NOMO-1 (cell line): ENCODE data around the gene ANKH.
"Not testable (repeated sequence)": the region's sequence is repeated elsewhere in the genome, so short reads cannot be mapped to it uniquely, and the experiment has no call there.

Source experiments
- DNase-seq, 2 experiments: peaks; one replicate each; lab custom pipeline; 2025; ENCODE audit not compliant: unreplicated experiment in 2 of 2; lab: John Stamatoyannopoulos, UW

Gene ANKH

GRCh38 chr5:14859150-14859549 is 12.4 kb downstream of the ANKH start:
- no peak for DNase-seq

GRCh38 chr5:14855366-14855765 is 16.2 kb downstream of the ANKH start:
- peak; percentile 43 to 66 for DNase-seq

DNA sequence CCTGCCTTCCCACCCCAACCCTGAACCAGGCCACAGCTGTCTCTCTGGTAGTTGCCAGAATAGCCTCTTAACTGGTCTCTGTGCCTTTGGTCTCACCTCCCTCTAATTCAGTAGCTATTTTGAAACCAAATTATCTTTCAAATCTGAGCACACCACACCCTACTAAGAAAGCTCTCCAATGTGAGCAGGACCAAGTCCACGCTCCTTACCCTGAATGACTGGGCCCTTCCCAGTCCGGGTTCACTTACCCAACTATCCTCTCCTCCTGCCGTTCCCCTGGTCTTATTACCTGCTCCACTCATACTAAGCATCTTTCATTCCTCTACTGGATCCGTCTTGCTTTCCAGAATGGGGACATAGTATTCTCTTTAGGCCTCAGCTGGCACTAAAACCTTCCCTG is 16.8 kb downstream of the ANKH start:
- DNase-seq, result no peak

DNA sequence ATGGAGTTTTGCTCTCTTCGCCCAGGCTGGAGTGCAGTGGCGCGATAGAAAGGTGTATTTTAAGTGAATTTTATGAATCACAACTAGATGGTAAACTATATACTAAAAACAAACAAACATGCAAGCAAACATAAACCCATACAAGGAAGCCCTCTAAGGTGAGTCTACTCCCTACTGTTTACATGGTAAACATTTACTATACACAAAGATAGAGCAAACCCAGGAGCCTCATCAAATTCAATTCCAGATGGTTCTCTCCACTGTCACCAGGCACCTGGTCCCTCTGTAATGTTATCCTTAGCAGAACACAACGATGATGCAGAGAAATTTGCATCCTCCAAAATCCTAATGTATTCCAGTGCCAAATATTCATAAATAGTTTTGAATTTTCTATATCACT is 17.9 kb downstream of the ANKH start:
- no peak for DNase-seq

GRCh38 chr5:14852779-14853178 is 18.8 kb downstream of the ANKH start:
- no peak for DNase-seq

DNA sequence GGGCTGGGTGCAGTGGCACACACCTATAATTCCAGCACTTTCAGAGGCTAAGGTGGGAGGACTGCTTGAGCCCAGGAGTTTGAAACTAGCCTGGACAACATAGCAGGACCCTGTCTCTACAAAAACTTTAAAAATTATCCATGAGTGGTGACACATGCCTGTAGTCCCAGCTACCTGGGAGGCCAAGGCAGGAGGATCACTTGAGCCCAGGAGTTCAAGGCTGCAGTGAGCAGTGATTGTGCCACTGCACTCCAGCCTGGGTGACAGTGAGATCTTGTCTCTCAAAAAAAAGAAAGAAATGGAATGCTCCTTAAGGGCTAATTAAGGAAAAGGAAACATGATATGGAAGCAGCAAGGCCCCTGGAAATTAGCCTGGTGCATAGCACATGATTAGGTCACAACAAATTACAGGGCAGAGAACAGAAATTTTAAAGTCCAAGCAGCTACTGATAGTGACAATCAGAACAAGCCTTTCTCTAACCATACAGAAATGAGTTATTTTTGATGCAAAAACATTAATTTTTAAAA is 19.5 kb downstream of the ANKH start:
- DNase-seq, result no peak

GRCh38 chr5:14851597-14851996 is 20.0 kb downstream of the ANKH start:
- DNase-seq, result peak; percentile 10 to 84

GRCh38 chr5:14851050-14851419 is 20.5 kb downstream of the ANKH start:
- DNase-seq, result no peak

DNA sequence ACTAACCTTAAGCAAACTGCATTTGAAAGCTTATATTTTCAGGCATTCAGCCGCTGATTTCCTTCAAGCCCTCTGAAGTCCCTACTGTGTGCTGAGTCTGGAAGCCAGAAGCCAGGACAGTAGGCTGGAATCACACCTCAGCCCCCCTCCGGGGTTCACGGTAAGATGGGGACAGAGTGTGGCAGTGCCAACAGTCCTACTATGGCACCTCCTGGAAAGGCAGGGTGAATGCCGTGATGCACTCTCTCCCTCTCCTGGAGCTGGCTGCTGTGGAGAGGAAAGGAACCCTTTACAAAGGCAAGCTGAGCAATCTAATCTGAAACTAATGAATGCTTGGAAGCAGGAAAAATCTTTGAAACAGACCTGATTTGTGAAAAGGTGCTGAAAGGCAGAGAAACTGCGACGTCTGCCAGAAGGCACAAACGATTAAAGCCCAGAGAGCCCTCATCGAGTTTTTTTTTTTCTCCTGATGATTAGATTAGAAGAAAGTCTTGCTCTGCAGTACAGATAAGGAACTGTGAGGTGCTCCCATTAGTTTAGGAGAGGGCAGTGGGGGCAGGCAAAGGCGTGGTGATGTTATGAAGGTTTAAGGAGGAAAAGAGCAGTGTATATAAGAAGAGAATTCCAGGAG is 21.0 kb downstream of the ANKH start:
- no peak for DNase-seq

GRCh38 chr5:14849516-14850294 is 21.9 kb downstream of the ANKH start:
- DNase-seq, result peak in 1 of 2 experiments; percentile 24

GRCh38 chr5:14848942-14849341 is 22.6 kb downstream of the ANKH start:
- DNase-seq, result not testable (repeated sequence)

DNA sequence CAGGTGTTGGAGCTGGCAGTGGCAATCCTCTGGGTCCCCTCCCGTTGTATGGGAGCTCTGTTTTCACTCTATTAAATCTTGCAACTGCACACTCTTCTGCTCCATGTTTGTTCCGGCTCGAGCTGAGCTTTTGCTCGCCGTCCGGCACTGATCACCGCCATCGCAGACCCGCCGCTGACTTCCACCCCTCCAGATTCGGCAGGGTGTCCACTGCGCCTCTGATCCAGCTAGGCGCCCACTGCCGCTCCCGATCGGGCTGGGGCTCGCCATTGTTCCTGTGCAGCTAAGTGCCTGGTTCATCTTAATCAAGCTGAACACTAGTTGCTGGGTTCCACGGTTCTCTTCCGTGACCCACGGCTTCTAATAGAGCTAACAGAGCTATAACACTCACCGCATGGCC is 23.2 kb downstream of the ANKH start:
- no peak for DNase-seq

GRCh38 chr5:14847471-14847870 is 24.1 kb downstream of the ANKH start:
- DNase-seq, result no peak

DNA sequence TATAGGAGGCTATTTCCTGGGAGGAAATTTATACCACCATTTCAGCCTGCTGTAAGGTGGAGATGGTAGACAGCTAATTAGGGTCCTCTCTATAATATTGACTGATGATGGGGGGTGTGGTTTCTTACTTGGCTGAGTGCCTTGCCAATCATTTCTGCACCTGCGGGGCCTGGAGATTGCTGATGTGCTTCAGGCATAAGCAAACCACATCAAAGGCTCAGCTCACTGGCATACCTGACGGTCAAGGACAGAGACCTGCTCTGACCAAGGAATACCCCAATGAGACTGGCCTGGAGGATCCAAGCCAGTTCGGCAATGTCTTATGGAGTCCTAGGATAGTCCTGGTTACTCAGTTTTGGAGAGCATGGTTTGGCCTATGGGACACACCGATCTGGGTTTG is 29.5 kb downstream of the ANKH start:
- no peak for DNase-seq

DNA sequence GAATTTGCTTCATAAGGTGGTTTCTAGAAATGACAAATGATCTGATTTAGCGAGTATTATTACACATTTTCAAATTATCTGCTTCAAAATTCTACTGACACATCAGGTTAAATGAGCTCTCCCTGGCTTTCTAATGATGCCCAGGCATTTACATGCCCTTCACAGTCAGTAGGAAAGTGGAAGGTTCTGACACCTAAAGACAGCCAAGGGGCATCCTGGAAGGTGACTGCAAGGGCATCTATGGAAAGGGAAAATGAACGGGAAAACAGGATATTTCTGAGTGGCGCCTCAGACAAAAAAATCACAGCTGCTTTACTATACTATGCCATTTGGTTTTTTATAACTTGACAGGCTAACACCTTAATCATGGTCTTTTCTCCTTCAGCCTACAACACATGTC is 31.0 kb downstream of the ANKH start:
- DNase-seq, result no peak

DNA sequence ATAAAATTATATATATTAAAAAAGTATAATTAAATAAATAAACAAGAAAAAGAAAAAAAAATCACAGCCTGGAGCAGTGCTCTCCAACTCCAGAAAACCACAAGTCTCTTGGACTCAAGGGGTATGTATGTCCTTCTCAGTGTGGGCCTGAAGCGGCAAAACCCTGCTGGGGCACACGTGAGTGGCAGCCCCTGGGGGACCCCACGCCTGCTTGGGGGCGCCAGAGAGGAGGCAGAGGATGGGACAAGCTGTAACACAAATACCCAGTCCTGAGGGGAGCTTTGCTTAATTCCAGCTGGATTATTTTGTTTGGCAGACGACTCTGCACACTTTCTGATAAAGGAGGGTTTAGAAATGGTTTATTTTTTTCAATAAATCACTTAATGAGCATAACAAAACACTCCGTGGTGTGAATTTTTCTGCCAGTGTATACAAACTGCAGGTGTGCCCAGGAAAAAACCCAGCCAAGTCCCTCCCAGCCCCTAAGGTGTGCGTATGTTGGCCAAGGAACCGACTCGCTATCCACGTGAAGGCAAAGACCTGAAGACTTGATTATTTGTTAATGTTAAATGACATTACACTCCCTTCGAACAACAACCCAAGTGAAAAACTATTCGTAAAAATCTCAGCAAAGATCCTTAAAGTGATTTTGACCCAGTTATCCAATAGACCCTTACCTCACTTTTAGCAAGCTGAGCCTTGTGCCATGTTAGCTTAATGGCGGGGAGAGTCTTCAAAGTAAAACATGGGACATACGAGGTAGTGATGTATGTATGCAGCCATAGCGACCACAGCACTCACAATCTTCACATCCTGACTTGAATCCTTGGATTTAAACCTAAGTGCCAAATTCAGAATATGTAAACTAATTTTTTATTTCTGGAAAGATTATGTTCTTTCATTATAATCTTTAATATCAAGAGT is 32.9 kb downstream of the ANKH start:
- DNase-seq, result no peak

DNA sequence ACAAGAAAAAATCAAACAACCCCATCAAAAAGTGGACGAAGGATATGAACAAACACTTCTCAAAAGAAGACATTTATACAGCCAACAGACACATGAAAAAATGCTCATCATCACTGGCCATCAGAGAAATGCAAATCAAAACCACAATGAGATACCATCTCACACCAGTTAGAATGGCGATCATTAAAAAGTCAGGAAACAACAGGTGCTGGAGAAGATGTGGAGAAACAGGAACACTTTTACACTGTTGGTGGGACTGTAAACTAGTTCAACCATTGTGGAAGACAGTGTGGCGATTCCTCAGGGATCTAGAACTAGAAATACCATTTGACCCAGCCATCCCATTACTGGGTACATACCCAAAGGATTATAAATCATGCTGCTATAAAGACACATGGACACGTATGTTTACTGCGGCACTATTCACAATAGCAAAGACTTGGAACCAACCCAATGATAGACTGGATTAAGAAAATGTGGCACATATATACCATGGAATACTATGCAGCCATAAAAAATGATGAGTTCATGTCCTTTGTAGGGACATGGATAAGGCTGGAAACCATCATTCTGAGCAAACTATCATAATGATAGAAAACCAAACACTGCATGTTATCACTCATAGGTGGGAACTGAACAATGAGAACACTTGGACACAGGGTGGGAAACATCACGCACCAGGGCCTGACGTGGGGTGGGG is 34.0 kb downstream of the ANKH start:
- not testable (repeated sequence) for DNase-seq

DNA sequence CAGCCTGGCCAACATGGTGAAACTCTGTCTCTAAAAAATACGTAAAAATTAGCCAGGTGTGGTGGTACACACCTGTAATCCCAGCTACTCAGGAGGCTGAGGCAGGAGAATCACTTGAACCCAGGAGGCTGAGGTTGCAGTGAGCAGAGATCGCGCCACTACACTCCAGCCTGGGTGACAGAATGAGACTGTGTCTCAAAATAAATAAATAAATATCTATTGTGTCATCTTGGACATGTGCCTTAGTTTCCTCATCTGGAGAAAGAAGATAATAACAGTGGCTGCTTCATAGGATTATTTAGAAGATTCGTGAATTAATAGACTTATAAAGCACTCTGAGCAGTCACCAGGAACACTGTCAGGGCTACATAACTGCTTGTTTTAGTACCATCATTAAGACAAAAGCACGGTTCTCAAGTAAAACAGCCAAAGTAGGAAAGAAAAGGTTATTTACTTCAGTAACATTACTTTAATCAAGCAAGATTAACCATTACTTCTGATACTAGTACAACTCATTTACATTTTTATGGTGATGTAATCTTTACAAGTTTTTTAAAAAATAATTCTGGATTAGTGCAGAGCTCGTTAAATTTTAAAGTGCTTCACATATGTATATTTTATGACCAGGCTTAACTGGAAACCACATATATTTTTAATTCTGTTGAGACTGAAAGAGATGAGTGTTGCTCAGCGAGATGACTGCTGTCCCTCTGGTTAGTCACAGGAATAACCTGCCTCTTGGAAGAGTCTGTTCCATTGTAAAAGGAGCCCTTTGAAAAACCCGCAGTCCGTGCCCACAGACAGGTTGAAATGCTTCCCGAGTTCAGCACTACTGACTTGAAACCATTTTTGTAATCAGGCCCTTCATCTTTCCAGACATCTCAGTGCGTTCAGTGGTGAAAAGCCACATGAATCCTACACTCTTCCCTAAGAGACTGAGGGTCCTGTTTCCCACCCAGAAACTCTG is 36.7 kb downstream of the ANKH start:
- DNase-seq, result no peak

GRCh38 chr5:14834062-14834461 is 37.5 kb downstream of the ANKH start:
- DNase-seq, result no peak

DNA sequence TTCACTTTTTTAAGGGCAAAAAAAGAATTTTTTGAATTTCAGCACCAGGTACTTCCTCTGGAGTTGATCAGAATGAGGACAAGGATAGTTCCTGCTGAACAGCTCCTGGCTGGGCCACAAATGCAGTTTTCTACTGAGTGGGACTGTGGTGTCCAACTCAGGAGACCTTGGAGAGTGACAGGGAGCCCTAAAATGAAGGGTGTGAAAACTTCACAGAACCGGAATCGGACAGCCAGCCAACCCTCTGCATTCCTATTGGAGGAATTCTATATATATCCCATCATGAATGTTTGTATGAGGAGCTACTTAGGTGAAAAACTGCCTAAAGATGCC is 40.6 kb downstream of the ANKH start:
- no peak for DNase-seq
